Measurements from ENCODE around the gene IL15RA.

Gene IL15RA

GRCh38 chr10:6012121-6012905, 35.0 kb upstream of the IL15RA start:
- POLR2A ChIA-PET = no interaction called here
- DNase-seq (ENCODE audit: extremely low spot score) = no peak
- TF ChIP-seq, protein P1, sequence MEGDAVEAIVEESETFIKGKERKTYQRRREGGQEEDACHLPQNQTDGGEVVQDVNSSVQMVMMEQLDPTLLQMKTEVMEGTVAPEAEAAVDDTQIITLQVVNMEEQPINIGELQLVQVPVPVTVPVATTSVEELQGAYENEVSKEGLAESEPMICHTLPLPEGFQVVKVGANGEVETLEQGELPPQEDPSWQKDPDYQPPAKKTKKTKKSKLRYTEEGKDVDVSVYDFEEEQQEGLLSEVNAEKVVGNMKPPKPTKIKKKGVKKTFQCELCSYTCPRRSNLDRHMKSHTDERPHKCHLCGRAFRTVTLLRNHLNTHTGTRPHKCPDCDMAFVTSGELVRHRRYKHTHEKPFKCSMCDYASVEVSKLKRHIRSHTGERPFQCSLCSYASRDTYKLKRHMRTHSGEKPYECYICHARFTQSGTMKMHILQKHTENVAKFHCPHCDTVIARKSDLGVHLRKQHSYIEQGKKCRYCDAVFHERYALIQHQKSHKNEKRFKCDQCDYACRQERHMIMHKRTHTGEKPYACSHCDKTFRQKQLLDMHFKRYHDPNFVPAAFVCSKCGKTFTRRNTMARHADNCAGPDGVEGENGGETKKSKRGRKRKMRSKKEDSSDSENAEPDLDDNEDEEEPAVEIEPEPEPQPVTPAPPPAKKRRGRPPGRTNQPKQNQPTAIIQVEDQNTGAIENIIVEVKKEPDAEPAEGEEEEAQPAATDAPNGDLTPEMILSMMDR (IDR thresholded peaks at IDR 0.05; ENCODE audit: control extremely low read depth, extremely low read depth, low read depth, missing control alignments) = no peak
- CTCF ChIA-PET = interaction anchor here (0.7 to 4.9 kb wide), 6 partner anchors 14 to 399 kb away, joined by 3 to 20 read pairs (median 6); no protein-coding TSS in a partner anchor

DNA sequence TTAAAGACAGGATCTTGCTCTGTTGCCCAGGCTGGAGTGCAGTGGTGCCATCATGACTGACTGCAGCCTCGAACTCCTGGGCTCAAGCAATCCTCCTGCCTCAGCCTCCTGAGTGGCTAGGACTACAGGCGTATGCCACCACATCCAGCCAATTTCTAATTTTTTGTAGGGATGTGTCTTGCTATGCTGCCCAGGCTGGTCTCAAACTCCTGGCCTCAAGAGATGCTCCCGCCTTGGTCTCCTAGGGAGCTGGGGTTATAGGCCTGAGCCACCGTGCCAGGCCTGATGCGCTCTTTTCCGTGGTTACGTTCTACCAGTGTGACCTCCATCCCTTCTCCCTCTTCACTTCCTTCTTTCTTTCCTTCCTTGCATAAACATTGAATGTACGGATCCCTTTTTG, 34.2 kb upstream of the IL15RA start:
- no peak for DNase-seq (ENCODE audit: extremely low spot score)
- CTCF ChIA-PET = interaction anchor here (0.7 to 4.9 kb wide), 3 partner anchors 26 to 400 kb away, joined by 3 to 20 read pairs (median 14); no protein-coding TSS in a partner anchor
- TF ChIP-seq, protein P1 (IDR thresholded peaks at IDR 0.05; ENCODE audit: control extremely low read depth, extremely low read depth, low read depth, missing control alignments) = no peak
- POLR2A ChIA-PET = no interaction called here

- TF ChIP-seq, protein P1 (IDR thresholded peaks at IDR 0.05; ENCODE audit: control extremely low read depth, extremely low read depth, low read depth, missing control alignments) = no peak
- DNase-seq (ENCODE audit: extremely low spot score) = no peak
- ChIA-PET CTCF (interaction anchor here (3.4 kb wide), 1 partner anchor 76 kb away, joined by 14 read pairs; no protein-coding TSS in a partner anchor), POLR2A (no interaction called here)
Observed at GRCh38 chr10:6010569-6010968, 33.2 kb upstream of the IL15RA start.

- TF ChIP-seq, protein P1 (IDR thresholded peaks at IDR 0.05; ENCODE audit: control extremely low read depth, extremely low read depth, low read depth, missing control alignments) = no peak
- POLR2A ChIA-PET = no interaction called here
Observed at GRCh38 chr10:6009961-6010360, 32.6 kb upstream of the IL15RA start.

GRCh38 chr10:6009150-6009549, 31.8 kb upstream of the IL15RA start:
- POLR2A ChIA-PET = no interaction called here
- DNase-seq (ENCODE audit: extremely low spot score) = no peak
- CTCF ChIA-PET = interaction anchor here (3.4 kb wide), 1 partner anchor 78 kb away, joined by 14 read pairs; no protein-coding TSS in a partner anchor
- TF ChIP-seq, protein P1 (IDR thresholded peaks at IDR 0.05; ENCODE audit: control extremely low read depth, extremely low read depth, low read depth, missing control alignments) = no peak

More at GRCh38 chr10:6009961-6010360, 32.6 kb upstream of the IL15RA start:
- CTCF ChIA-PET = interaction anchor here (3.4 kb wide), 1 partner anchor 77 kb away, joined by 14 read pairs; no protein-coding TSS in a partner anchor
- DNase-seq (ENCODE audit: extremely low spot score) = no peak

GRCh38 chr10:6008497-6009142, 31.3 kb upstream of the IL15RA start:
- DNase-seq (ENCODE audit: extremely low spot score) = no peak
- POLR2A ChIA-PET = no interaction called here
- CTCF ChIA-PET = interaction anchor here (3.4 kb wide), 1 partner anchor 78 kb away, joined by 14 read pairs; no protein-coding TSS in a partner anchor
- TF ChIP-seq, protein P1 (IDR thresholded peaks at IDR 0.05; ENCODE audit: control extremely low read depth, extremely low read depth, low read depth, missing control alignments) = no peak

All from GM10248 (cell line).